Skin of body (tissue), 2 donors: Measurements from ENCODE around the gene TSPAN14. TPM values are rescaled to one million over a fixed set of nuclear protein-coding genes. Genes with fewer than 3 reads are reported as not detected.
A peak's percentile ranks its signal among the peaks of the same experiment; 100 is the strongest.

Experiments
- DNase-seq: peaks from one replicate; lab custom pipeline; 2025; lab: John Stamatoyannopoulos, UW
- total RNA-seq: library from RNA; depleted of rRNA; stranded (reverse); fragments of >200 nt; gene quantifications from one replicate; pipeline ENCODE4 v1.2.3, GENCODE V29; 2014

TSPAN14 gene
- total RNA-seq, 1 donor from 2014 or later, result 24.1 TPM

GRCh38 chr10:80421707-80422536, 32.2 kb upstream of the TSPAN14 start:
- DNase-seq, result no peak

- DNase-seq, result no peak
These were observed 28.2 kb upstream of the TSPAN14 start for GRCh38 chr10:80425901-80426300.

- no peak for DNase-seq
These were observed 26.6 kb upstream of the TSPAN14 start for GRCh38 chr10:80427541-80427940.

DNA sequence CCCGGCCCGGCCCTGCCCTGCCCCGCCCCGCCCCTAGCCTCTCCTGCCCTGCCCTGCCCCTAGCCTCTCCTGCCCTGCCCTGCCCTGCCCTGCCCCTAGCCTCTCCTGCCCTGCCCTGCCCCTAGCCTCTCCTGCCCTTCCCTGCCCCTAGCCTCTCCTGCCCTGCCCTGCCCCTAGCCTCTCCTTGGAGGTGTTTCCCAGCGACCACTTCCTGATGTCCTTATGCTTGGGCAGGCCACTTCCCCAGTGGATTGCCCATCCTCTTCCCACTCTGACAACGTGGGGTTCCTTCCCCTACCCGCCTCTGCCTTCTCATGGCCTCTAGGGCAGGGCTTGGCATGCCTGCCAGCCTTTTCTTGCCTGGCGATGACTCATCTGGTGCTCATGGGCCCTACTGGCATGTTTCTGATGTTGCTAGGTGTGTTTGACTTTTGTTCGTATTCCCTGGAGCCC, 24.6 kb upstream of the TSPAN14 start:
- no peak for DNase-seq

DNA sequence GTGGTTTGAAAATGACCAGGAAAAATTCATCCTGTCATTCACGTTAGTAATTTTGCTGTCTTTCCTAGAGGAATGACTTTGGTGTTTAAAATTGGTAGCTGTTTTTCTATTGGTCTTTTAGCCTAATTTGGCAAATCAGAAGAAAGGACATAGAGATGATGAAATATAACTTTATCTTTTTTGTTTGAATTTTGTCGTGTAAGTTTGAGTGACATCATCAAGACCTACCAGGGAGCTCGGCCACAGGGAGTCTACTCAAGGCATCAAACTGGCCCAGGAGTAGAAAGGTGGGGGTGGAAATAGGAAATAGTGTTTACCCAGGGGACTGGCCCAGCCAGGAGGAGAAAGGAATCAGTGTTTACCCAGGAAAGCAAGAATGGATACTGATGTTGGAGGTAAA, 21.0 kb upstream of the TSPAN14 start:
- no peak for DNase-seq

DNA sequence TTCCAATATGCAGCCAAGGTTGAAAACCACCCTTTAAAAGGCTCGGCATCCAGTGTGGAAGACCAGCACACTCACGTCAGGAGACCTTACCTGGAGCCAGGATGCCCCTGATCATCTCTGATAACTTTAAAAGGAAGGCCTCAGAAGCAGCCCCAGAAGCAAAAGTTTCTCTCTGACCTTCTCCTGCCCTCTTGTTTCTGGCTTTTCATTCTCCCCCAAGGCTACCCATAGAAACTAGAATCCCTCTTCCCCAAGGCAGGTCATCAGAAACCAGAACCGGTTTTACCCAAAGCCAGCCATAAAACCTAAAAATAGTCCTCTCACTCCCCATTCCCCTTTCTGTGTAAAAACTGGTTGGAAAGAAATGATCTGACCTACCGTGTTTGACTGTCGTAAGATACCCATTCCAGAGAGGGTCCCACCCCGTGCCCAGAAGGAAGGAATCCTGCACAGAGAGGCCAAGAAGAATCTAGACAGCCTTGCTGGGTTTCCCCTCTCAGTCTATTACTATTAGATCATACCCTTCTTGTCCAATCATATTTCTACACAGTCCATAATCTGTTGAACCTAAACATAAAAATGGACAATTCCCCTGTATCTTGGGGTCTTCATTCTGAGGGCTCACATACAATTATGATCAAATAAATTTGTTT, 17.5 kb upstream of the TSPAN14 start:
- no peak for DNase-seq

DNA sequence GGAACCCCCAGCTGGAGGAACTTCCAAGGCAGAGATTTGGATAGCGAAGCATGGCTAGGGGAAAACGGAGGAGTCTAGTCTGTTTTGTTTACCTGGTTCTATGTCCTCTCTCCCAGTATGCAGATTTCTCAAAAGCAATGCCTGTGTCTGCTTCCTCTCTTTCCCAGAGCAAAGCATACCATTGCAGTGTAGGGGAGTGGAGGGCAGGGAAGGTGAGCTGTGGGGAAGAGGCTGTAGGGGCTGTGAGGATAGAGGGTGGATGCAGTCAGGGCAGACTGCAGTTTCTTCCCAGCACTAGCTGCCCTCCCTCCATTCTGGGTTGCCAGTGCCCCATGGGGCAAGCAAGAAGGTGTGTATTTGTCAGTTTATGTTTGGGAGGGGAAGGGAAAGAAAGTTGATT, 16.9 kb upstream of the TSPAN14 start:
- no peak for DNase-seq

- no peak for DNase-seq
These were observed 12.3 kb upstream of the TSPAN14 start for GRCh38 chr10:80441831-80442230.

- no peak for DNase-seq
These were observed 11.2 kb upstream of the TSPAN14 start for GRCh38 chr10:80442879-80443278.

GRCh38 chr10:80443531-80443974, 10.6 kb upstream of the TSPAN14 start:
- DNase-seq, result no peak

DNA sequence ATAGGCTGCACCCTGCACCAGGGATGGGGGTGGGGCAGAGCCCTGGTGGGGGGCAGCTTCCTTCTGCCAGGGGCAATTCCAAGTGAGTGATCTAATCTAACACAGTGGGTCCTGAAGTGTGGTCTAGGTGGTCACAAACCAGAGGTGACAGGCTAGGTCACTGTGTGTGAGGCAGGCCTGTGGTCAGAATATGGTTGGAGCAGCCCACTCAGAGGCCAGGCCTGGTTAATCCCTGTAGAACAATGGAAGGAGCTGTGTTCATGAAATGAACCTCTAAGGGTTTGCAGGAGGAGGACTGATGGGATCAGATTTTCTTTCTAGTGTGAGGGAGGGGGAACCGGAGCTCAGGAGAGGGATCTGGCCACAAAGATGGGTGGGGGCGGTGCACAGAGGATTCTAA, 10.0 kb upstream of the TSPAN14 start:
- no peak for DNase-seq

GRCh38 chr10:80444646-80445319, 9.3 kb upstream of the TSPAN14 start:
- peak; percentile 40 for DNase-seq

DNA sequence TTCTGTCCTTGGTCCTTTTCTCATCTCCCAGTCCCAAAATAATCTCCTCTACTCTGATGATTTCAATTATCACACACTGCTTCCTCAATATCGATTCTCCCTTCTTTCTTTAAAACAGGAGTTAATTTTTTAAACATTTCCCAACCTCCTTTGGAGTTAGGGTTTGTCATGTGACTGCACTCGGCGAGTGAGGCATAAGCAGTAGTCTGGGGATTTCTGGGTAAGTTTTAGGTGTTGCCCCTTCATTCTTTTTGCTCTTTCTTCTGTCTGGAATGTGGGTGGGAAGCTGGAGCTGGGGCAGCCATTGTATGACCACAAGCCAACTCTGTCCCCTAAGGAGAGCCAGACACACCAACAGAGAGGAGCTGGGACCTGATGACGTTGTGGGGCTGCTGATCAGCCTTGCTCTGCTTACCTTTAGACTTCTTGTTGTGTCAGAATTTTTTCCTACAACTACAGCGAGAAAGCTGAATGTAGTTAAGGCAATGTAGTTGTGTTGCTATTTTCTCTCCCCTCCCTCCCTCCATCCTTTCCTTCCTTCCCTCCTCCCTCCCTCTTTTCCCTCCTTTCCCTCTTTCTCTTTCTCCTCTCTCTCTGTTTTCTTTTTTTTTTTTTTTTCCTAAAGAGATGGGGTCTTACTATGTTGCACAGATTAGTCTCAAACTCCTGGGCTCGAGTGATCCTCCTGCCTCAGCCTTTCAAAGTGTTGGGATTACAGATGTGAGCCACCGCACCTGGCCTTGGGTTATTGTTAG, 6.5 kb upstream of the TSPAN14 start:
- no peak for DNase-seq

GRCh38 chr10:80448209-80448942, 5.7 kb upstream of the TSPAN14 start:
- DNase-seq, result no peak

DNA sequence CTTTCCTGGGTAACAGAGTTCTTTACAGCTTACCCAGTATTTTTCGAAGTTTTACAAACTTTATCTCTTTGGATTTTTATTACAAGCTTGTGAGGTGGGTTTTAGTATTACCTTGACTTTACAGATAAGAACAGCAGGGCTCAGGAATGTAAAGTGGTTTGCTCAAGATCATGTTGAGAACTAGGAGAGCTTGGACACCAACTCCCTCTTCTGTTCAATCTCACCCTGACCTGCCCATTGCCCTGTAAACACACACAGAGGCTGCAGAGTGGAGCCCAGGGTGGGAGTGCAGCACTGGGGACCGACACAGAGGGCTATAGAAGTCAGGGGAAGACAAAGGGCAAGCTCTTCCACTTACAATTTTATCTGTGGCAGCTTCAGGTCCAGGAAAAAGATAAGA, 4.6 kb upstream of the TSPAN14 start:
- no peak for DNase-seq

DNA sequence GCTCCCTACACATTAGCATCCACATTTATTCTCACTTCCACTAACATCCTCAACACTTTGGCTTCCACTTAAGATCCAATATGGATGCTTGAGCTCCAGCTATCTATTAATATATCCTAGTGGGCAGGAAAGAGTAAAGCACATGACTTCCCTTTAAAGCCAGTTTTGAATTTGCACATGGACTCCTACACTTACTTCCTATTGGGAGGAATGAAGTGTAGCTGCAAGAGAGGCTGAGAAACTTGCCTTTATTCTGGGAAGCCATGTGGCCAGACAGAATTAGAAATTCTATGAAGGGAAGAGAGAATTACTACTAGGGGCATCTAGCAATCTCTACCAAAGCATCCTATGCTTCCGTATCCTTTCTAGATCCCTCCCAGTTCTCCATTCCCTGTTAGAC, 3.0 kb upstream of the TSPAN14 start:
- DNase-seq, result no peak

DNA sequence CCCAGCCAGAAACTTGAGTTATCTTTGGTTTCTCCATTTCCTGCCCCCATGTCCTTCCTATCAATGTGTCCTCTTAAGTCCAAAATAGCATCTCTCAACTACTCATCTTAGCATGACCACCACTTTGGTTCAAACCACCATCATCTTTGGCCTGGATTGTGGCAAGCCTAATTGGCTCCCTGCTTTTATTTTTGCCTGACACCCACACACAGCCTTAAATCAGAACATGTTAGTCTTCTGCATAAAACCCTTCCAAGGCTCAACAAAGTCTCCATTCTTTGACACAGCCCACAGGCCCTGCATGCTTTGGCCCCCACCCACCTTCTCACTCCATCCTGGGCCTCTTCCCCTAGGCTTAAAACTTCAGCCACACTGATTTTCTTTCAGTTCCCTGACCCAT, 2.0 kb upstream of the TSPAN14 start:
- no peak for DNase-seq

- no peak for DNase-seq
These were observed 1.5 kb upstream of the TSPAN14 start for GRCh38 chr10:80452640-80453039.

- no peak for DNase-seq
These were observed 861 bp upstream of the TSPAN14 start for GRCh38 chr10:80453056-80453841.
